SK-N-SH (cell line): ENCODE measurements around the gene TSC1. TPM values are rescaled to one million over a fixed set of nuclear protein-coding genes. Genes with fewer than 3 reads are reported as not detected.

Experiments
- CTCF ChIA-PET: fragments of 300-600, 350-600 bp; formaldehyde crosslinking; extraction: SDS; loops from one replicate; lab custom pipeline; 2021; lab: Yijun Ruan, JAX
- POLR2A ChIA-PET: fragments of 350-600 bp; sonication (Branson Sonifier 250); formaldehyde crosslinking; extraction: SDS; loops from one replicate; lab custom pipeline; 2020; ENCODE audit warnings: antibody characterized with exemption, inconsistent platforms; lab: Yijun Ruan, JAX
- DNase-seq: peaks from one replicate; pipeline ENCODE4 v3.0.0; 2012
- H2AFZ ChIP-seq: fragments of 200-600 bp; sonication (generic); 2 replicates; pipeline ENCODE4 v1.8.1; 2016; ENCODE audit warnings: antibody characterized with exemption, mild to moderate bottlenecking, low read depth
- H3F3A ChIP-seq: fragments of 200-600 bp; sonication (generic); replicated peaks from 2 replicates; pipeline ENCODE3; 2016; ENCODE audit warnings: antibody characterized with exemption, mild to moderate bottlenecking; ENCODE audit not compliant: insufficient read depth
- H3K27ac ChIP-seq, 2 experiments: fragments of 200-500 bp in 1 of 2; fragments of 200-600 bp in 1 of 2; sonication (Bioruptor generic) in 1 of 2; sonication (generic), shearing (Covaris generic) in 1 of 2; 2 replicates each; pipeline versions ENCODE4 v1.5.1 to v1.6.1; 2014 to 2016; ENCODE audit warnings: low read depth in 2 of 2, inconsistent platforms in 1 of 2, low read length in 1 of 2, mild to moderate bottlenecking in 1 of 2, mixed read lengths in 1 of 2
- H3K27me3 ChIP-seq: fragments of 200-600 bp; sonication (generic), shearing (Covaris generic); 2 replicates; pipeline ENCODE4 v1.6.1; 2016; ENCODE audit warnings: mixed run types; ENCODE audit not compliant: insufficient read depth
- H3K36me3 ChIP-seq, 2 experiments: fragments of 200-500 bp in 1 of 2; fragments of 200-600 bp in 1 of 2; sonication (Bioruptor generic) in 1 of 2; sonication (generic) in 1 of 2; replicated peaks in 1 of 2; 2 replicates each; pipeline versions ENCODE3 to v1.5.1; 2014 to 2016; ENCODE audit warnings: low read length in 1 of 2, mild to moderate bottlenecking in 1 of 2; ENCODE audit not compliant: insufficient read depth in 2 of 2, control insufficient read depth in 1 of 2
- H3K4me1 ChIP-seq, 2 experiments: fragments of 200-500 bp in 1 of 2; fragments of 200-600 bp in 1 of 2; sonication (Bioruptor generic) in 1 of 2; sonication (generic), shearing (Covaris generic) in 1 of 2; 2 replicates each; pipeline versions ENCODE4 v1.5.1 to v1.6.1; 2014 to 2016; ENCODE audit warnings: low read depth in 1 of 2, low read length in 1 of 2, mixed run types in 1 of 2; ENCODE audit not compliant: insufficient read depth in 2 of 2, control insufficient read depth in 1 of 2
- H3K4me2 ChIP-seq: fragments of 200-600 bp; sonication (generic), shearing (Covaris generic); 2 replicates; pipeline ENCODE4 v1.6.1; 2017; ENCODE audit warnings: mixed run types
- H3K4me3 ChIP-seq, 2 experiments: fragments of 200-500 bp in 1 of 2; fragments of 200-600 bp in 1 of 2; sonication (Bioruptor generic) in 1 of 2; sonication (generic), shearing (Covaris generic) in 1 of 2; 2 replicates each; pipeline versions ENCODE4 v1.5.1 to v1.8.1; 2014 to 2016; ENCODE audit warnings: low read depth in 2 of 2, inconsistent platforms in 1 of 2, low read length in 1 of 2, mild to moderate bottlenecking in 1 of 2, mixed read lengths in 1 of 2, moderate library complexity in 1 of 2
- H3K79me2 ChIP-seq: fragments of 200-600 bp; sonication (generic); 2 replicates; pipeline ENCODE4 v1.8.1; 2017; ENCODE audit warnings: mild to moderate bottlenecking; ENCODE audit not compliant: insufficient read depth
- H3K9ac ChIP-seq: fragments of 200-600 bp; sonication (generic); 2 replicates; pipeline ENCODE4 v1.6.1; 2017; ENCODE audit warnings: mixed run types
- H3K9me2 ChIP-seq: fragments of 200-600 bp; sonication (generic); 2 replicates; pipeline ENCODE4 v1.6.1; 2017; ENCODE audit warnings: mixed run types
- H3K9me3 ChIP-seq: fragments of 200-600 bp; sonication (generic); 2 replicates; pipeline ENCODE4 v1.6.1; 2017; ENCODE audit warnings: mixed run types, mild to moderate bottlenecking, moderate library complexity
- H4K20me1 ChIP-seq: fragments of 200-600 bp; sonication (generic); 2 replicates; pipeline ENCODE4 v1.6.1; 2017; ENCODE audit warnings: mild to moderate bottlenecking, mixed run types; ENCODE audit not compliant: insufficient read depth
- CHD2 ChIP-seq: fragments of 150-350 bp; IDR thresholded peaks from 2 replicates; pipeline ENCODE4 v1.6.1; 2018; ENCODE audit warnings: low read length; ENCODE audit not compliant: partially characterized antibody
- CTCF ChIP-seq: fragments of 200-600 bp; sonication (generic); IDR thresholded peaks from 2 replicates; pipeline ENCODE4 v1.6.1; 2017; ENCODE audit warnings: antibody characterized with exemption, mild to moderate bottlenecking, moderate library complexity
- GATA2 ChIP-seq: sonication (generic); formaldehyde crosslinking; IDR thresholded peaks from 2 replicates; pipeline ENCODE4 v1.5.0; 2020; ENCODE audit warnings: mild to moderate bottlenecking, missing genetic modification reagents
- MAX ChIP-seq: IDR thresholded peaks from 2 replicates; pipeline ENCODE4 v1.4.0; 2012; ENCODE audit warnings: low read depth
- NFIC ChIP-seq: IDR thresholded peaks from 2 replicates; pipeline ENCODE4 v1.4.0; 2012; ENCODE audit warnings: borderline replicate concordance
- PBX3 ChIP-seq: IDR thresholded peaks from 2 replicates; pipeline ENCODE4; 2012
- RAD21 ChIP-seq: IDR thresholded peaks from 2 replicates; pipeline ENCODE4 v1.6.1; 2012; ENCODE audit warnings: mild to moderate bottlenecking, low read length
- REST ChIP-seq: IDR thresholded peaks from 2 replicates; pipeline ENCODE4 v1.6.1; 2012; ENCODE audit warnings: mild to moderate bottlenecking, low read depth, low read length, moderate library complexity
- RFX5 ChIP-seq: IDR thresholded peaks from 2 replicates; pipeline ENCODE4 v1.6.1; 2012; ENCODE audit warnings: mild to moderate bottlenecking, improper control_type of control experiment, low read length
- RXRA ChIP-seq: IDR thresholded peaks from 2 replicates; pipeline ENCODE4 v1.4.0; 2012; ENCODE audit warnings: low read depth, mild to moderate bottlenecking, borderline replicate concordance
- SMC3 ChIP-seq: IDR thresholded peaks from 2 replicates; pipeline ENCODE4 v1.6.1; 2012; ENCODE audit warnings: low read depth, low read length, improper control_type of control experiment
- TAF1 ChIP-seq: IDR thresholded peaks from 2 replicates; pipeline ENCODE4 v1.6.1; 2012; ENCODE audit warnings: low read depth, mild to moderate bottlenecking, low read length, moderate library complexity, borderline replicate concordance
- TEAD4 ChIP-seq: IDR thresholded peaks from 2 replicates; pipeline ENCODE4 v1.4.0; 2012; ENCODE audit warnings: mild to moderate bottlenecking, borderline replicate concordance; ENCODE audit not compliant: insufficient read depth
- YY1 ChIP-seq: IDR thresholded peaks from 2 replicates; pipeline ENCODE4 v1.4.0; 2012; ENCODE audit warnings: low read depth, mild to moderate bottlenecking
- WGBS: methylation state at CpG from one replicate; pipeline ENCODE4 v1.1.6; 2017; ENCODE audit warnings: low lambda C conversion rate; 5-methylcytosine and 5-hydroxymethylcytosine counted together
- polyA plus RNA-seq, 3 experiments: library from polyadenylated mRNA; depleted of rRNA; stranded (reverse); fragments of >200 nt; gene quantifications; 2 replicates each; pipeline ENCODE4 v1.2.3, GENCODE V29; 2012
- TF ChIP-seq, protein P1 (sequence below): IDR thresholded peaks from 2 replicates; pipeline ENCODE4 v1.4.0; 2012; ENCODE audit warnings: low read depth, borderline replicate concordance

The TSC1 gene
- polyA plus RNA-seq, 1 of the 3 experiments (the other 2 are of a cell fraction), result 18.3 TPM

GRCh38 chr9:132866898-132867297, 77.5 kb downstream of the TSC1 start (continued):
- TF ChIP-seq, protein P1, sequence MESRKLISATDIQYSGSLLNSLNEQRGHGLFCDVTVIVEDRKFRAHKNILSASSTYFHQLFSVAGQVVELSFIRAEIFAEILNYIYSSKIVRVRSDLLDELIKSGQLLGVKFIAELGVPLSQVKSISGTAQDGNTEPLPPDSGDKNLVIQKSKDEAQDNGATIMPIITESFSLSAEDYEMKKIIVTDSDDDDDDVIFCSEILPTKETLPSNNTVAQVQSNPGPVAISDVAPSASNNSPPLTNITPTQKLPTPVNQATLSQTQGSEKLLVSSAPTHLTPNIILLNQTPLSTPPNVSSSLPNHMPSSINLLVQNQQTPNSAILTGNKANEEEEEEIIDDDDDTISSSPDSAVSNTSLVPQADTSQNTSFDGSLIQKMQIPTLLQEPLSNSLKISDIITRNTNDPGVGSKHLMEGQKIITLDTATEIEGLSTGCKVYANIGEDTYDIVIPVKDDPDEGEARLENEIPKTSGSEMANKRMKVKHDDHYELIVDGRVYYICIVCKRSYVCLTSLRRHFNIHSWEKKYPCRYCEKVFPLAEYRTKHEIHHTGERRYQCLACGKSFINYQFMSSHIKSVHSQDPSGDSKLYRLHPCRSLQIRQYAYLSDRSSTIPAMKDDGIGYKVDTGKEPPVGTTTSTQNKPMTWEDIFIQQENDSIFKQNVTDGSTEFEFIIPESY, result no peak
- TF ChIP-seq SMC3 (no peak), RFX5 (no peak)

- no peaks in the 10 kb centered on the region for H3K36me3 ChIP-seq
- CTCF ChIA-PET, result interaction anchor here (0.9 to 1.4 kb wide), 2 partner anchors 15 to 37 kb away, joined by 4 to 5 read pairs; no protein-coding TSS in a partner anchor
These were observed 79.7 kb downstream of the TSC1 start for GRCh38 chr9:132864691-132865090.

More at GRCh38 chr9:132864691-132865090, 79.7 kb downstream of the TSC1 start:
- TF ChIP-seq REST (no peak), CHD2 (no peak), PBX3 (no peak), GATA2 (CRISPR knock-in tag) (no peak), CTCF (no peak), TEAD4 (no peak), RAD21 (no peak), MAX (no peak), RXRA (no peak), NFIC (no peak), YY1 (no peak), RFX5 (no peak), TAF1 (no peak)
- Histone ChIP-seq H3K9ac (no peak overlapping the region), H3F3A (no peaks in the 10 kb centered on the region), H3K4me1 (peaks cover 0 to 5% of the 10 kb centered on the region in 2 experiments; a peak in 1 of 4 replicates), H3K4me2 (no peak overlapping the region), H3K9me3 (no peaks in the 10 kb centered on the region), H3K79me2 (no peaks in the 10 kb centered on the region), H3K27ac (no peak overlapping the region), H3K27me3 (no peaks in the 10 kb centered on the region), H3K9me2 (no peaks in the 10 kb centered on the region), H2AFZ (no peak overlapping the region), H4K20me1 (no peaks in the 10 kb centered on the region), H3K4me3 (no peak overlapping the region)
- POLR2A ChIA-PET, result no interaction called here
- no peak for DNase-seq
- WGBS, result 62% methylated on average over 8 of the region's 8 CpGs
